Liver (tissue), 3 donors: ENCODE results near the gene THAP7.

Experiments used
- JUND ChIP-seq, 2 donors: IDR thresholded peaks; 2 replicates each; pipeline ENCODE4 v1.6.1; 2016; ENCODE audit warnings: antibody characterized with exemption in 2 of 2
- RAD21 ChIP-seq, 2 donors: IDR thresholded peaks; 2 replicates each; pipeline ENCODE4 v1.6.1; 2016; ENCODE audit warnings: antibody characterized with exemption in 2 of 2, mild to moderate bottlenecking in 2 of 2
- RXRA ChIP-seq, 2 donors: IDR thresholded peaks; 2 replicates each; pipeline ENCODE4 v1.6.1; 2017 to 2018; ENCODE audit warnings: antibody characterized with exemption in 2 of 2, mild to moderate bottlenecking in 1 of 2
- TAF1 ChIP-seq: conservative IDR thresholded peaks from 2 replicates; pipeline ENCODE4 v1.6.1; 2016; ENCODE audit warnings: antibody characterized with exemption, mild to moderate bottlenecking
- TF ChIP-seq, protein P1 (sequence below): fragments of 150-350 bp; IDR thresholded peaks from 2 replicates; pipeline ENCODE4 v1.5.1; 2017; ENCODE audit warnings: improper control_type of control experiment, low read depth, low read length; ENCODE audit not compliant: missing input control
- donor health status: healthy.
- donor health status: healthy.

DNA sequence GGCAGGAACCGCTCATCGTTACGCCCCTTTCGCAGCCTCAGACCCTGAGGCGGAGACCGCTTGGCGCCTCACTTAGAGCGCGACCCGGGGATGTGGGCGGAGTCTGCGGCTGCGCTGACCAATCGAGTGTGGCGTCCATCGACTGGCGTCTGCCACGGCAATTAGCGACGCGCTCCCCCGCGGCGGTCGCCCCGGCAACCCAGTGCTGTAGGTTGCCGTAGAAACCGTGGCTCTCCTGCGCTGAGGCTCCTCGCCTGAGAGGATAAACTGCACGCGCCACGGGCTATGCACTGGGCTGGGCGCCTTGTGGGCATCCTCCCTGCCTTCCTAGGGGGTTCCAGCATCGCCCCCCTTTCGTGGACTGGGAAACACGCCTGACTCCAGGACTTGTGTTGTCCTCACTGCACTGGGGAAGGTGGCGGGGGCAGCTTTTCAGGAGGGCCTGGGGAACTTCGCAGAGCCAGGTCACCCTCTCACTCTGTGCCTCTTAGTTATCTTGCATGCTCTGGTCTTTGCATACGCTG is 12.3 kb upstream of the THAP7 start:
- TF ChIP-seq, protein P1, sequence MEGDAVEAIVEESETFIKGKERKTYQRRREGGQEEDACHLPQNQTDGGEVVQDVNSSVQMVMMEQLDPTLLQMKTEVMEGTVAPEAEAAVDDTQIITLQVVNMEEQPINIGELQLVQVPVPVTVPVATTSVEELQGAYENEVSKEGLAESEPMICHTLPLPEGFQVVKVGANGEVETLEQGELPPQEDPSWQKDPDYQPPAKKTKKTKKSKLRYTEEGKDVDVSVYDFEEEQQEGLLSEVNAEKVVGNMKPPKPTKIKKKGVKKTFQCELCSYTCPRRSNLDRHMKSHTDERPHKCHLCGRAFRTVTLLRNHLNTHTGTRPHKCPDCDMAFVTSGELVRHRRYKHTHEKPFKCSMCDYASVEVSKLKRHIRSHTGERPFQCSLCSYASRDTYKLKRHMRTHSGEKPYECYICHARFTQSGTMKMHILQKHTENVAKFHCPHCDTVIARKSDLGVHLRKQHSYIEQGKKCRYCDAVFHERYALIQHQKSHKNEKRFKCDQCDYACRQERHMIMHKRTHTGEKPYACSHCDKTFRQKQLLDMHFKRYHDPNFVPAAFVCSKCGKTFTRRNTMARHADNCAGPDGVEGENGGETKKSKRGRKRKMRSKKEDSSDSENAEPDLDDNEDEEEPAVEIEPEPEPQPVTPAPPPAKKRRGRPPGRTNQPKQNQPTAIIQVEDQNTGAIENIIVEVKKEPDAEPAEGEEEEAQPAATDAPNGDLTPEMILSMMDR = no peak
- TF ChIP-seq TAF1 = no peak
- no peak for TF ChIP-seq JUND (IDR thresholded peaks at IDR 0.05)
- no peak for TF ChIP-seq RXRA (IDR thresholded peaks at IDR 0.05)
- TF ChIP-seq RAD21 (IDR thresholded peaks at IDR 0.05) = no peak
